Left lung (tissue), 10 donors: Measurements from ENCODE around the gene BEST4. TPM values are rescaled to one million over a fixed set of nuclear protein-coding genes. Genes with fewer than 3 reads are reported as not detected.
"Not testable (repeated sequence)": the region's sequence is repeated elsewhere in the genome, so short reads cannot be mapped to it uniquely, and the experiment has no call there.

Source experiments
- ATAC-seq: fragments of 200-7000 bp; cut with Tn5 transposase; one replicate; pipeline ENCODE4 v1.9.1; 2020; ENCODE audit warnings: moderate library complexity
- DNase-seq, 4 donors: peaks; one replicate each; pipeline ENCODE4 v3.0.0-alpha.2; 2013 to 2020
- H3K27ac ChIP-seq, 2 donors: fragments of 200-600 bp; sonication (generic) in 1 of 2; one replicate each; pipeline versions ENCODE4 v1.5.0 to v1.8.0; 2020 to 2021
- H3K27me3 ChIP-seq, 2 donors: fragments of 200-600 bp; sonication (generic) in 1 of 2; one replicate each; pipeline versions ENCODE4 v1.5.0 to v1.8.0; 2020 to 2021
- H3K36me3 ChIP-seq, 2 donors: fragments of 200-600 bp; sonication (generic) in 1 of 2; one replicate each; pipeline versions ENCODE4 v1.5.0 to v1.8.0; 2020 to 2021
- H3K4me1 ChIP-seq, 2 donors: fragments of 200-600 bp; one replicate each; pipeline ENCODE4 v1.8.0; 2021
- H3K4me3 ChIP-seq, 2 donors: fragments of 200-600 bp; sonication (generic) in 1 of 2; one replicate each; pipeline versions ENCODE4 v1.5.0 to v1.8.0; 2020 to 2021; ENCODE audit warnings: mild to moderate bottlenecking in 1 of 2
- H3K9me3 ChIP-seq, 2 donors: fragments of 200-600 bp; sonication (generic) in 1 of 2; one replicate each; pipeline versions ENCODE4 v1.5.0 to v1.8.0; 2020 to 2021
- intact Hi-C, 2 donors: fragments of 100-400 bp; cut with DNase I; formaldehyde crosslinking; loops; one replicate each; pipeline versions ENCODE4 v1.11.2 to v1.14.2; 2022
- polyA plus RNA-seq, 6 donors: library from polyadenylated mRNA; unstranded; fragments of 120-200 nt; gene quantifications; one replicate each; pipeline ENCODE4 v1.2.1, GENCODE V29; 2013; ENCODE audit not compliant: insufficient read length in 6 of 6
- total RNA-seq, 2 donors: library from RNA; stranded (reverse); fragmentation: NEBNext Ultra II Directional; extraction: Animal tissue kit (Norgen Biotek cat#: 25700); gene quantifications; one replicate each; pipeline ENCODE4 v1.2.1, GENCODE V29; 2021
- TF ChIP-seq, protein P1 (sequence below), 2 donors: fragments of 200-600 bp; sonication (generic) in 1 of 2; IDR thresholded peaks; one replicate each; pipeline versions ENCODE4 v1.5.0 to v1.8.0; 2021; ENCODE audit warnings: antibody characterized with exemption in 2 of 2
- donor health status: DM: no; HTN: yes; CAD: no.
- donor health status: DM: no; HTN: no; CAD: no.

BEST4 gene
- total and polyA plus RNA-seq, 8 donors: 0.23 to 1.2 (median 0.90) TPM

DNA sequence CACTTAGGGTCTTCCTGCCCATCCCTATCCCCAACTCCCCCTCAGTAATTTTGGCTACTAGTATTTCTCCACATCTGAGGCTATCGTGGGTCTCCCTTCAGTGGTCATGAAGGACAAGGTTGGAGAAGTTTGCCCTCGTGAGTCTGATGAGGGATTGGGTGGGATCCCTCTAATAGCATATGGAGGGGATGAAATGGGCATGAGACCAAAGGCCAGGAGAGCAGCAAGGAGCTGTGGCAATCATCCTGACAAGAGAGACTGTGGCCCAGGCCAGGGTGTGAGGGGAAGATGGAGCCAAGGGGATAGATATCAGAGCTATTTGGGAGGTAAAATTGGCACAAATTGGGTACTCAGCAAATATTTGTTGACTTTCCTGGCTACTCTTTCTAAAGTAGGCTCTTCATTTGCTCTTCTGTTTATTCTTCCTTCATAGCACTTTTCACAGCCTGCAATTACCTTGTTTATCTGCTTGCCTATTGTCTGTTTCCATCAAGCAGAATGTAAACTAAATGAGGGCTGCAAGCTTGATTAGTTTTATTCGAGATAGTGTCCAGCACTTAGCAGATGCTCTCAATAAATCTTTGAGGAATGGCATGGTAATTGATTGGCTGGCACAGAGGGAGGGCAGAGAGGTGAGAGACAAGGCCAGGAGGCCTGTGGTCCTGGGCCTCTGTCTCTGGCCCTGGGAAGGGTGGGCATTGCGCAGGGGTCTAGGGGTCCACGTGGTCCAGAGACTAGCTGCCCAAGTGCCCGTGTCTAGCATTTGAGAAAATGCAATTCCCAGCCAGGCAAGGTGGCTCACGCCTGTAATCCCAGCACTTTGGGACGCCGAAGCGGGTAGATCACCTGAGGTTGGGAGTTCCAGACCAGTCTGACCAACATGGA is 10.8 kb upstream of the BEST4 start:
- Histone ChIP-seq H3K4me3 (no peak overlapping the region), H3K4me1 (peaks cover 2 to 32% of the 10 kb centered on the region in 2 donors), H3K27me3 (no peaks in the 10 kb centered on the region), H3K27ac (peak overlapping the region; percentile 89 to 98), H3K36me3 (peaks cover 0 to 18% of the 10 kb centered on the region in 2 donors), H3K9me3 (no peaks in the 10 kb centered on the region)
- ATAC-seq (no peak), DNase-seq (peak in 2 of 4 donors; percentile 37 to 58)
- TF ChIP-seq, protein P1, sequence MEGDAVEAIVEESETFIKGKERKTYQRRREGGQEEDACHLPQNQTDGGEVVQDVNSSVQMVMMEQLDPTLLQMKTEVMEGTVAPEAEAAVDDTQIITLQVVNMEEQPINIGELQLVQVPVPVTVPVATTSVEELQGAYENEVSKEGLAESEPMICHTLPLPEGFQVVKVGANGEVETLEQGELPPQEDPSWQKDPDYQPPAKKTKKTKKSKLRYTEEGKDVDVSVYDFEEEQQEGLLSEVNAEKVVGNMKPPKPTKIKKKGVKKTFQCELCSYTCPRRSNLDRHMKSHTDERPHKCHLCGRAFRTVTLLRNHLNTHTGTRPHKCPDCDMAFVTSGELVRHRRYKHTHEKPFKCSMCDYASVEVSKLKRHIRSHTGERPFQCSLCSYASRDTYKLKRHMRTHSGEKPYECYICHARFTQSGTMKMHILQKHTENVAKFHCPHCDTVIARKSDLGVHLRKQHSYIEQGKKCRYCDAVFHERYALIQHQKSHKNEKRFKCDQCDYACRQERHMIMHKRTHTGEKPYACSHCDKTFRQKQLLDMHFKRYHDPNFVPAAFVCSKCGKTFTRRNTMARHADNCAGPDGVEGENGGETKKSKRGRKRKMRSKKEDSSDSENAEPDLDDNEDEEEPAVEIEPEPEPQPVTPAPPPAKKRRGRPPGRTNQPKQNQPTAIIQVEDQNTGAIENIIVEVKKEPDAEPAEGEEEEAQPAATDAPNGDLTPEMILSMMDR (IDR thresholded peaks at IDR 0.05): no peak
- intact Hi-C loops: no loop called here

DNA sequence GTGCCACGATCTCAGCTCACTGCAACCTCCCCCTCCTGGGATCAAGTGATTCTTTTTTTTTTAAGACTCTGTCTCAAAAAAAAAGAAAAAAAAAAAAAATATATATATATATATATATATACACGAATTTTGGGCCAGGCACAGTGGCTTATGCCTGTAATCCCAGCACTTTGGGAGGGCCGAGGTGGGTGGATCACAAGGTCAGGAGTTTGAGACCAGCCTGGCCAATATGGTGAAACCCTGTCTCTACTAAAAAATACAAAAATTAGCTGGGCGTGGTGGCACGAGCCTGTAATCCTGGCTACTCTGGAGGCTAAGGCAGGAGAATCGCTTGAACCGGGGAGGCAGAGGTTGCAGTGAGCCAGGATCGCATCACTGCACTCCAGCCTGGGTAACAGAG is 9.9 kb upstream of the BEST4 start:
- H3K4me1 ChIP-seq: peaks cover 2 to 24% of the 10 kb centered on the region in 2 donors
- ATAC-seq, H3K36me3 ChIP-seq, H3K27ac ChIP-seq, H3K9me3 ChIP-seq, intact Hi-C loops, H3K4me3 ChIP-seq, H3K27me3 ChIP-seq: not testable (repeated sequence)
- peak in 2 of 4 donors; percentile 8 to 17 for DNase-seq

DNA sequence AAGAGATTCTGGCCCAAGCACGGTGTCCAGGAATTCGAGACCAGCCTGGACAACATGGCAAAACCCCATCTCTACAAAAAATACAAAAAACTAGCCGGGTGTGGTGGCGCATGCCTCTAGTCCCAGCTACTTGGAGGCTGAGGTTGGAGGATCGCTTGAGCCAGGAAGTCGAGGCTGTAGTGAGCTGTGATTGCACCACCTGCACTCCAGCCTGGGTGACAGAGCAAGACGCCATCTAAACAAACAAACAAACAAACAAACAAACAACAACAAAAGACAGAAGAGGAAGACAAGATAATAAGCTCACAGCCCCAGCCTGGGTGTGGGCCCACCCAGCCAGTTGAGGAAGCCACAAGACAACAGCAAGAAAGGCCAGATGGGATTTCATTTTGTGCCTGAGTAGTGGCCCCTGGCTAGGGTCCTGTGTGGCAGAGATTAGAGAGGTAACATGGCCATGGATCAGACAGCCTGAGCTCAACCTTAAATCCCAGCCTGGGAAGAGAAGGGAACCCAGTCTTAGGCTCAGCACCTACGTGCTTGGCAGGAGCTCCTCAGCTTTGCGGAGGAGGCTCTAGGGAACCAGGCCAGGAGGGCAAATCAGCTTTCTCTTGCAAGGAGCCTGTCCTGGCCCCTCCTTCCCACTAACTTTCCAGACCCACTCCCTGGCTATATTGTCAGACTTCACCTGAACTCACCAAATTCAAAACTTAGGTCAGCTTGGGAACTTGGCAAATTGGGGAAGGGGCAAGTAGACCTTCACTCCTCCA is 4.9 kb upstream of the BEST4 start:
- peak overlapping the region in 1 of 2 donors; percentile 9 for H3K27ac ChIP-seq
- H3K4me3 ChIP-seq: no peak overlapping the region
- TF ChIP-seq, protein P1 (IDR thresholded peaks at IDR 0.05): no peak
- no peaks in the 10 kb centered on the region for H3K36me3 ChIP-seq
- ATAC-seq (peak; percentile 35), DNase-seq (peak in 1 of 4 donors; percentile 21)
- intact Hi-C loops: no loop called here
- no peaks in the 10 kb centered on the region for H3K4me1 ChIP-seq
- no peaks in the 10 kb centered on the region for H3K9me3 ChIP-seq
- no peaks in the 10 kb centered on the region for H3K27me3 ChIP-seq

DNA sequence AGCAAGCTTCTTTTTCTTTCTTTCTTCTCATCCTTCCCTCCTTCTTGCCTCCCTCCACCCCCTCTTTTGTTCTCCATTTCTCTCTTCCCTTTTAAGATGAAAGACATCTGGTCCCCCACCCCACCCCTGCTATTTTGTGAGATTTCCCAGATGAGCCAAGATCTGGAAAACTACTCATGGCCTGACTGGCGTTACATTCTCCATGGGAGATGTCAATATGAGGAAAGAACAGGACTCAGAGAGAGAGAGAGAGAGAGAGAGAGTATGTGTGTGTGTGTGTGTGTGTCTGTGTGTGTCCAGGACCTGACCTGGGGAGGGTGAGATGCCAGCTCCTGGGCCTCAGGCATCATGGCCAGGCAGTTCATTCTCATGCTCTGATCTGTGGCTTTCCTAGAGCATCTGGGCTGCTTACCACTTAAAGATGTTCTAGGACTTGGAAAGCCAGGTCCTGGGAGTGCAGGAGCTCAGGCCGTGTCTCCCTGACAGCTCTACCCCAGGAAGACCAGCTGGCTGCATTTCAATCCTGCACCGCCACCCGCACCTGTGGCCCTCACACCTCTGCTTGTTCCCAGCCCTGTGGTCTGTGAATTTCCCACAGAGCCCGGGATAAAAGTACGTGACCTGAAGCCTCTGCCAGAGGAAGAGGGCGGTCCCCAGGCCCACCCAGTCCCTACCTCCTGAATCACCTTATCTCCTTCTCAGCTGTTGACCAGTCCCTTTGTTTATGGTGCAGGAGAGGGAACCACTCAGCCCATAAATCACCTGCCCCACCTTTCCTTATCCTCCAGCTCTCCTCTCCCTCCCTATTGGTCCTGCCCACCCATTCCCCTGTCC is 3.2 kb upstream of the BEST4 start:
- H3K4me3 ChIP-seq: no peak overlapping the region
- H3K36me3 ChIP-seq: no peaks in the 10 kb centered on the region
- H3K27ac ChIP-seq: no peak overlapping the region
- DNase-seq (peak in 2 of 4 donors; percentile 3 to 53), ATAC-seq (no peak)
- H3K27me3 ChIP-seq: no peaks in the 10 kb centered on the region
- TF ChIP-seq, protein P1 (IDR thresholded peaks at IDR 0.05): no peak
- H3K9me3 ChIP-seq: no peaks in the 10 kb centered on the region
- intact Hi-C loops: no loop called here
- peaks cover 2 to 7% of the 10 kb centered on the region in 2 donors for H3K4me1 ChIP-seq

DNA sequence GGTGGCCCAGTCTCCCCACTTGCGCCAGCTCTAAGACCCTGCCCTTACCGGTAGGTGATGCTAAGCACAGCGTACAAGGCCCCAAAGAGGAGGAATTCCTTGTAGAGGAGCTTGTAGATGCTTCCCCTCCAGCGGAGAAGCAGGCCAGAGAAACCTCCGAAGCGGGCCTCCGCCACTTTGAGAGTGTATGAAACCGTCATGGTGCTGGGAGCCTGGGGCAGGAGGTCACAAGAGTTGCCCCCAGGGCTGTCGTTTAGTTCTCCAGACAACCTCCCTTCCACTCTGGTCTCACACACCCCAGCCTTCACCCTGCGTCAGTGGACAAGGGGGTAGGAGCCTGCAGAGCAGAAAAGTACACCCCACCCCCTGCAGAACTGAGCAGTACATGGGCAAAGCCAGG is 464 bp downstream of the BEST4 start:
- ATAC-seq (no peak), DNase-seq (peak in 1 of 4 donors; percentile 51)
- Histone ChIP-seq H3K27ac (no peak overlapping the region), H3K4me3 (no peak overlapping the region), H3K4me1 (peaks cover 16 to 37% of the 10 kb centered on the region in 2 donors), H3K36me3 (no peaks in the 10 kb centered on the region), H3K27me3 (peaks cover 0 to 9% of the 10 kb centered on the region in 2 donors), H3K9me3 (no peaks in the 10 kb centered on the region)
- TF ChIP-seq, protein P1 (IDR thresholded peaks at IDR 0.05): no peak
- intact Hi-C loops: loop anchor here in 1 of 2 donors (10.0 kb wide), 1 partner anchor 67 kb away; no protein-coding TSS in a partner anchor
